Esophagus mucosa (tissue), 1 donor: Measurements from ENCODE around the gene PPP1R16B. TPM values are rescaled to one million over a fixed set of nuclear protein-coding genes. Genes with fewer than 3 reads are reported as not detected.
A peak's percentile ranks its signal among the peaks of the same experiment; 100 is the strongest.
"Not testable (repeated sequence)": the region's sequence is repeated elsewhere in the genome, so short reads cannot be mapped to it uniquely, and the experiment has no call there.

Experiments used
- ATAC-seq: fragments of 200-7000 bp; cut with Tn5 transposase; one replicate; pipeline ENCODE4 v1.9.1; 2020
- total RNA-seq: library from RNA; stranded (reverse); gene quantifications from one replicate; pipeline ENCODE4 v1.2.4, GENCODE V29; 2023
- donor health status: DM: yes; HTN: yes; CAD: no.

PPP1R16B gene
- total RNA-seq, 1 donor from 2014 or later = 2.3 TPM

- ATAC-seq = no peak
Measured at GRCh38 chr20:38855356-38855755, 49.9 kb downstream of the PPP1R16B start.

GRCh38 chr20:38856570-38856969, 51.1 kb downstream of the PPP1R16B start:
- no peak for ATAC-seq

- no peak for ATAC-seq
Measured at GRCh38 chr20:38857703-38858102, 52.2 kb downstream of the PPP1R16B start.

DNA sequence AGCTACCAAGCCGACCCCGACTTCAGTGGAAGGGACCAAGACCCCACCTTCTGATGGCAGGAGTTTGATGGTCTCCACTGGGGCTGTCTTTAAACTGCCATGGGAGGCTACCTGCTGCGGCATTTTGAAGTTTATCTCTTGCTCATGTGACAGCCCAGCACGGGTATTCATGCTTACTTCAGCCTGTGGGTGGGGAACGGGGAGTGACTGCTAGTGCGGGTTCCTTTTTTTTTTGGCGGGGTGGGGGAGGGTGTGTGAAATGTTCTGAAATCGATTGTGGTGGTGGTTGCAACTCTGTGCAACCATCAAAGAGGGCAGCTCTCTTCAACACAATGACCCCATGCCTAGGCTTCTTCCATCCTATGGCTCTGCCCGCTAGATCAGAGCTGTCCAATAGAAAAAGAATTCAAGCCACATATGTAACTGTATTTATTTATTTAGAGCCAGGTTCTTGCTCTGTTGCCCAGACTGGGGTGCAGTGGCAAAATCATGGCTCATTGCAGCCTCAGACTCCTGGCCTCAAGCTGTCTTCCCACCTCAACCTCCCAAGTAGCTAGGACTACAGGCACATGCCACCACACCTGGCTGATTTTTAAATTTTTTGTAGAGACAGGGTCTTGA, 53.7 kb downstream of the PPP1R16B start:
- ATAC-seq = no peak

DNA sequence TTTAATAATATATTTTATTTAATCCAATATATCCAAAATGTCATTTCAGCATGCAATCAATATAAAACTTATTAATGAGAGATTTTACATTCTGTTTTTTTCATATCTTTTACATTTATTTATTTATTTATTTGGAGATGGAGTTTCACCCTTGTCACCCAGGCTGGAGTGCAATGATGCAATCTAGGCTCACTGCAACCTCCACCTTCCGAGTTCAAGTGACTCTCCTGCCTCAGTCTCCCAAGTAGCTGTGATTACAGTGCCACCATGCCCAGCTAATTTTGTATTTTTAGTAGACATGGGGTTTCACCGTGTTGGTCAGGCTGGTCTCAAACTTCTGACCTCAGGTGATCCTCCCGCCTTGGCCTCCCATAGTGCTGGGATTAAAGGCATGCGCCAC, 54.4 kb downstream of the PPP1R16B start:
- not testable (repeated sequence) for ATAC-seq

GRCh38 chr20:38861071-38861401, 55.5 kb downstream of the PPP1R16B start:
- ATAC-seq = no peak

DNA sequence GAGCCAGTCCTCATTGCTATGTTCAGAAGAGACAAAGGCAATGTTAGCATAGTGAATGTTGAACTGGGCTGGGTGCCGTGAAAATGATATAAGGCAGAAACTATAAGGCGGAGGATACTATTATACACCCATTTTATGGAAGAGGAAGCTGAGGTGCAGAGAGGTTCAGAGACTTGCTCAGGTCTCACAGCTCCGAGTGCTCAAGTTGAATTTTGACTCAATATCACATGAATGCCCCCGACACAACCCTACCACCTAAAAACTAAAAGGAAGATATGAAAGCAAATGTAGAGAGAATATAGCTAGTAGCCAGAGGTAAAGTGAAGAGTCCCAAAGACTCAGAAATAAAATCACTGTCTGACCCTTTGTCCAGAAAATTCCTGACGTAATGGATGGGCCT, 56.7 kb downstream of the PPP1R16B start:
- ATAC-seq = no peak

- ATAC-seq = peak; percentile 41
Measured at GRCh38 chr20:38863024-38863851, 57.7 kb downstream of the PPP1R16B start.

- ATAC-seq = no peak
Measured at GRCh38 chr20:38864662-38865061, 59.2 kb downstream of the PPP1R16B start.

- ATAC-seq = no peak
Measured at GRCh38 chr20:38866265-38867061, 61.0 kb downstream of the PPP1R16B start.

GRCh38 chr20:38867062-38867359, 61.5 kb downstream of the PPP1R16B start:
- no peak for ATAC-seq

- ATAC-seq = peak; percentile 86
Measured at GRCh38 chr20:38870733-38871559, 65.4 kb downstream of the PPP1R16B start.

- no peak for ATAC-seq
Measured at GRCh38 chr20:38871560-38871953, 66.1 kb downstream of the PPP1R16B start.

GRCh38 chr20:38872036-38872435, 66.5 kb downstream of the PPP1R16B start:
- peak; percentile 36 for ATAC-seq

DNA sequence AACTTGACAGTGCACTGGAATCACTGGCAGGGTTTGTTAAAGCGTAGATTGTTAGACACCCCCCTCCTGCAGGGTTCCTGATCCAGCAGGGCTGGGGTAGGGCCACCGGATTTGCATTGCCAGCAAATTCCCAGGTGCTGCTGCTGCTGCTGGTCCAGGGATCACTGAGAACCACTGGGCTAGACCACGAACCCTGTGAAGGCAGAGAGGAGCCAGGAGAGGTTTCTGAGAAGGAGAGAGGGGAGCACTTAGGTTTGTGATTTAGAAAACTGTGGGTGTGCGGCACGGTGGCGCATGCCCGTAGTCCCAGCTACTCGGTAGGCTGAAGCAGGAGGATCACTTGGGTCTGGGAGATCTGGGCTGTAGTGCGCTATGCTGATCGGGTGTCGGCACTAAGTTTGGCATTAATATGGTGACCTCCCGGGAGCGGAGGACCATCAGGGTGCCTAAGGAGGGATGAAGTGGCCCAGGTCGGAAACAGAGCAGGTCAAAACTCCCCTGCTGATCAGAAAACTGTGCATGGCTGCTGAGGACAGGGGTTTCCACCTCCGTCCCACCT, 67.1 kb downstream of the PPP1R16B start:
- ATAC-seq = no peak

DNA sequence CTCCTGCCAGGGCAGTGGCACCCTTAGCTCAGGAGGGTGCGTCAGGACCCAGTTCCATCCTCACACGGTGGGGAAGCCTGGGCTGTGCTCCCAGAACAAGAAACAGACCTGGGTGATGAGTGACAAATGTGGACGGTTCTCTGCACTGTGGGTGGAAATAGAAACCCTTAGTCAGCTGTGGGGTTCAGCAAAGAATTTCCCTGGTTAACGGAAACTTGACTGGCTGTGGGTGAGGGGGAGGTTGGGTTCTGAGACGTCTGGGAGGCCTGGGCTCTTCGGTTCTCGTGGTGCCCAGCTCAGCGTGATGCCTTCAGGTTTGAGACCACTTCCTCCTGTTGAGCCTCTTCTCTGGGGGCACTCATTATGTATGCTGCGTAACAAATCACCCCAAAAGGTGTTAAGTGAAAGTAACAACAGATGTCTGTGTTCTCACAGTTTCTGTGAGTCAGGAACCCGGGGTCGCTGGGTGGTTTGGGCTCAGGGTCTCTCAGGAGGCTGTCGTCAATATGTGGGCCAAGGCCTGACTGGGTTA, 67.6 kb downstream of the PPP1R16B start:
- ATAC-seq = peak; percentile 4

GRCh38 chr20:38874460-38875174, 69.1 kb downstream of the PPP1R16B start:
- ATAC-seq = no peak

GRCh38 chr20:38875175-38875993, 69.9 kb downstream of the PPP1R16B start:
- ATAC-seq = peak; percentile 23

DNA sequence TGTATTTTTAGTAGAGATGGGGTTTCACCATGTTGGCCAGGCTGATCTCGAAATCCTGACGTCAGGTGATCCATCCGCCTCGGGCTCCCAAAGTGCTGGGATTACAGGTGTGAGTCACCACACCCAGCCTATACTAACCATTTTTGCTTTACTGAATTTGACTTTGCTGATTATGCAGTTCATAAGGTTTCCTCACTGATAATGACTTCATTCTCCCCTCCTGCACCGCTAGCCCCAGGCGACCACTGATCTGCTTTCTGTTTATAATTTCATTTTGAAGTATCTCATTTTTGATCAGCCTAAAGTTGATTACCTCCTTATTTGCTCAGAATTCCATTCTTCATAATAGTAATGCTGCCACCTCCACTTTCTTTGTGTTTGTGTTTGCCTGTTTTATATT, 72.0 kb downstream of the PPP1R16B start:
- ATAC-seq = no peak

DNA sequence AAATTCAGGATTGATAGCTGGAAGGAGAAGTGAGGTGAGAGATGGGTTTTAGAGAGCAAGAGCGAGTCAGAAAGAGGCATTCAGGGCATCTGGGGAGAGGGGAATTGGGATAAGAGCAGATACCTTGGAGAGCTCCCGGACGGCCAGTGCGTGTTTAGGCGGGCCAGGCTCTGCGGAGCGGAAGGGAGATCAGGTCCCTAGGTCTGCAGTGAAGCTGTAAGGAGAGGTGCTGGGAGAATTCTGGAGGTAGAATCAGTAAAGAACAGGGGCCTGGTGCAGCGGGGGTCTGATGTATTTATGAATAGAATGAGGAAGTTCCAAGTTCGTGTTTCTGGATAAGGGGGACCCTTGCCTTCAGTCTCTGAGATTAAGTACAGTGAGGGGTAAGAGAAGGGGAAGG, 73.4 kb downstream of the PPP1R16B start:
- ATAC-seq = no peak
